Measurements from ENCODE around the gene ESPN.
"Not testable (repeated sequence)": the region's sequence is repeated elsewhere in the genome, so short reads cannot be mapped to it uniquely, and the experiment has no call there.

ESPN gene

GRCh38 chr1:6431645-6432579 is 7.3 kb downstream of the ESPN start:
- TF ChIP-seq CTCF (IDR thresholded peaks at IDR 0.05; ENCODE audit: borderline replicate concordance, extremely low read depth, low read length, poor library complexity, severe bottlenecking), result peak; percentile 3
- H4K20me1 ChIP-seq (ENCODE audit: insufficient read depth, low read length); H3K4me3 ChIP-seq (ENCODE audit: low read depth in 1 of 2, low read length in 2 of 2); H2AFZ ChIP-seq (ENCODE audit: low read depth, low read length); H3K36me3 ChIP-seq (ENCODE audit: insufficient read depth, low read length); H3K4me2 ChIP-seq (ENCODE audit: insufficient read depth, low read length); H3K4me1 ChIP-seq (ENCODE audit: insufficient read depth, low read length); H3K9ac ChIP-seq (ENCODE audit: low read depth, low read length); H3K9me3 ChIP-seq (ENCODE audit: insufficient read depth, low read length, severe bottlenecking); H3K27ac ChIP-seq (ENCODE audit: low read length); DNase-seq; H3K79me2 ChIP-seq (ENCODE audit: insufficient read depth, low read length); ATAC-seq (ENCODE audit: insufficient read depth, low read depth): not testable (repeated sequence)
- H3K27me3 ChIP-seq (ENCODE audit: insufficient read depth, low read length, poor library complexity), result peaks cover 18% of the 10 kb centered on the region

- no peaks in the 10 kb centered on the region for H3K9me3 ChIP-seq (ENCODE audit: insufficient read depth, low read length, severe bottlenecking)
- H3K27me3 ChIP-seq (ENCODE audit: insufficient read depth, low read length, poor library complexity), result peaks cover 18% of the 10 kb centered on the region
- no peak overlapping the region for H3K27ac ChIP-seq (ENCODE audit: low read length)
- no peak overlapping the region for H3K4me3 ChIP-seq (ENCODE audit: low read depth in 1 of 2, low read length in 2 of 2)
- H3K4me1 ChIP-seq (ENCODE audit: insufficient read depth, low read length), result no peaks in the 10 kb centered on the region
- no peaks in the 10 kb centered on the region for H3K36me3 ChIP-seq (ENCODE audit: insufficient read depth, low read length)
- H4K20me1 ChIP-seq (ENCODE audit: insufficient read depth, low read length), result peaks cover 7% of the 10 kb centered on the region; the same call in 1 of the 2 replicates
- TF ChIP-seq EZH2 (IDR thresholded peaks at IDR 0.05; ENCODE audit: borderline replicate concordance, low read depth, low read length, severe bottlenecking) (no peak), CTCF (IDR thresholded peaks at IDR 0.05; ENCODE audit: borderline replicate concordance, extremely low read depth, low read length, poor library complexity, severe bottlenecking) (no peak)
- no peaks in the 10 kb centered on the region for H3K79me2 ChIP-seq (ENCODE audit: insufficient read depth, low read length)
- no peak overlapping the region for H3K9ac ChIP-seq (ENCODE audit: low read depth, low read length)
- H3K4me2 ChIP-seq (ENCODE audit: insufficient read depth, low read length), result no peak overlapping the region
- no peak for DNase-seq
- no peak overlapping the region for H2AFZ ChIP-seq (ENCODE audit: low read depth, low read length)
- no peak for ATAC-seq (ENCODE audit: insufficient read depth, low read depth)
Observed at GRCh38 chr1:6434186-6434585, 9.6 kb downstream of the ESPN start.

- no peak overlapping the region for H2AFZ ChIP-seq (ENCODE audit: low read depth, low read length)
- TF ChIP-seq EZH2 (IDR thresholded peaks at IDR 0.05; ENCODE audit: borderline replicate concordance, low read depth, low read length, severe bottlenecking) (no peak), CTCF (IDR thresholded peaks at IDR 0.05; ENCODE audit: borderline replicate concordance, extremely low read depth, low read length, poor library complexity, severe bottlenecking) (no peak)
- H3K79me2 ChIP-seq (ENCODE audit: insufficient read depth, low read length), result no peaks in the 10 kb centered on the region
- ATAC-seq (ENCODE audit: insufficient read depth, low read depth), result no peak
- no peak for DNase-seq
- H3K36me3 ChIP-seq (ENCODE audit: insufficient read depth, low read length), result no peaks in the 10 kb centered on the region
- H3K27me3 ChIP-seq (ENCODE audit: insufficient read depth, low read length, poor library complexity), result peaks cover 18% of the 10 kb centered on the region
- no peak overlapping the region for H3K4me2 ChIP-seq (ENCODE audit: insufficient read depth, low read length)
- H3K9me3 ChIP-seq (ENCODE audit: insufficient read depth, low read length, severe bottlenecking), result no peaks in the 10 kb centered on the region
- peaks cover 7% of the 10 kb centered on the region; the same call in 1 of the 2 replicates for H4K20me1 ChIP-seq (ENCODE audit: insufficient read depth, low read length)
- no peak overlapping the region for H3K27ac ChIP-seq (ENCODE audit: low read length)
- no peak overlapping the region for H3K9ac ChIP-seq (ENCODE audit: low read depth, low read length)
- H3K4me3 ChIP-seq (ENCODE audit: low read depth in 1 of 2, low read length in 2 of 2), result no peak overlapping the region
- H3K4me1 ChIP-seq (ENCODE audit: insufficient read depth, low read length), result no peaks in the 10 kb centered on the region
Observed at GRCh38 chr1:6435129-6435528, 10.6 kb downstream of the ESPN start.
